HG02885 (cell line): ENCODE data around the gene BTBD2.

Experiments used
- ATAC-seq: cut with Tn5 transposase; IDR thresholded peaks from one replicate; pipeline ENCODE4 v1.9.1; 2021; ENCODE audit warnings: mild to moderate bottlenecking; ENCODE audit not compliant: unreplicated experiment, poor library complexity

BTBD2 gene

GRCh38 chr19:2050991-2051772 lies 35.7 kb upstream of the BTBD2 start, which contains the start of gene MKNK2:
TSS of gene MKNK2 (minus strand) at chr19:2051244. CDS start at chr19:2050851, 393 bp downstream.
- peak; percentile 67 for ATAC-seq

- ATAC-seq: peak; percentile 7
These were observed 35.0 kb upstream of the BTBD2 start for GRCh38 chr19:2050349-2050990.

DNA sequence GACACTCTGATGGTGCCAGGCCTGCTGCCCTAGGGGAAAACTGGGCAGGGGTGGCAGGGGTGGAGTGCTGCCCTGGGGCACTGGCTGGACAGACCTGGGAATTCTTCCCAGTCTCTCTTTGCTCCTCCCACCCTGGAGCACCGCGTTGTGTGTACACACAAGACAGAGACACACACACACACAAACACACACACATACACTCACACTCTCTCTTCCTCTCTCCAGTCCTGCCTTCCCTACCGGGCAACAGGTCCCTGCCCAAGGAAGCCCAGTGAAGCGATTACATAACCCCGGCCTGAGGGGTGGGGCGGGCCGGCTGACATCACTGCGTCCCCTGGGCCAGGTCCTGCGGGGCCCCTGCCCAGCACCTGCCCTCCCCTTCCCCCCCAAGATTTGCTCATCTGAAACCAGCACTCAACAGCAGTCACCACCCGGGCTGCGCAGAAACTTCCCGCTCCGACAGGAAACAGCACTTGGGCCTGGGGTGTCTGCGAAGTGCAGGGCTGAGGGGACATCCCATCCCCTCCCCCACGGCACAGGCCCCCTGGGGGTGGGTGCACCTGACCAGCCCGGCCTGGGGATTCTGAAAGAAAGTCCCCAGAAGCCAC lies 34.3 kb upstream of the BTBD2 start:
- peak; percentile 10 for ATAC-seq

DNA sequence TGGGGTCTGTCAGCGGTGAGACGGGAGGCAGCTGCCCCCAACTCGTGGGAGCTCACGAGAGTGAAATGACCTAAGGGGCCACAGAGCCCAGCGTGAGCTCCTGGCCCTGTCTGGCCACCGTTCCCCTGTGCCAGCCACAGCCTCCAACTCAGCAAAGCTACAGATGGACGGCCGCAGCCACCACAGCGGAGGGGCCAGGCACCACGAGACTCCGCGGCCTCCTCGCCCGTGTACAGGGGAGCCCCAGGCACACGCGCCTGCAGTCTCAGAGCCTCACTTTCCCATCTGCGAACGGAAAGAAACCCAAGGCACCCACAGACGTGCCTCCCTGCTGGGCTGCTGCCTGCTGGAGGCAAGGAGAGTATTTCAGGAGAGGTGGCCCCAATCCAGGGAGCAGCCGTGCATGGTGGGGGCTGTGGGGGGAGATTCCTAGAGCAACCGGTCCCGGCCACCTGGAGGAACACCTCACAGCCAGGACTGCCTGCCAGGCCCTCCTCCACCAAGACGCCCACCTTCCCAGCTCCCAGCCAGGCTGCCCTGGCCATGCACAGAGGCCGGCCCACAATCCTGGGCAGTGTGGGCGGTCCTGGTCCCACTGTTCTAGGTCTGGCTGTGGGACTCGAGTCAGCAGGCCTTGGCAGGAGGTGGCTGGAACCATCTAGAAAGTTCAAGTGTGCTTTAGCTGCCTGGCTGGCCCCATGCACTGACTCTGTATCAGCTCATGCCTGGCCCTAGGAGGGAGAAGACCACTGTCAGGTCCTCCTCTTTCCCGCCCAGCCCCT lies 33.6 kb upstream of the BTBD2 start:
- ATAC-seq: no peak

GRCh38 chr19:2048104-2048958 lies 32.8 kb upstream of the BTBD2 start:
- ATAC-seq: no peak

GRCh38 chr19:2047449-2048103 lies 32.1 kb upstream of the BTBD2 start:
- ATAC-seq: no peak

GRCh38 chr19:2047076-2047448 lies 31.5 kb upstream of the BTBD2 start:
- ATAC-seq: no peak

- no peak for ATAC-seq
These were observed 30.8 kb upstream of the BTBD2 start for GRCh38 chr19:2046046-2046907.

- ATAC-seq: no peak
These were observed 30.1 kb upstream of the BTBD2 start for GRCh38 chr19:2045501-2046045.

GRCh38 chr19:2044709-2045500 lies 29.4 kb upstream of the BTBD2 start:
- no peak for ATAC-seq

DNA sequence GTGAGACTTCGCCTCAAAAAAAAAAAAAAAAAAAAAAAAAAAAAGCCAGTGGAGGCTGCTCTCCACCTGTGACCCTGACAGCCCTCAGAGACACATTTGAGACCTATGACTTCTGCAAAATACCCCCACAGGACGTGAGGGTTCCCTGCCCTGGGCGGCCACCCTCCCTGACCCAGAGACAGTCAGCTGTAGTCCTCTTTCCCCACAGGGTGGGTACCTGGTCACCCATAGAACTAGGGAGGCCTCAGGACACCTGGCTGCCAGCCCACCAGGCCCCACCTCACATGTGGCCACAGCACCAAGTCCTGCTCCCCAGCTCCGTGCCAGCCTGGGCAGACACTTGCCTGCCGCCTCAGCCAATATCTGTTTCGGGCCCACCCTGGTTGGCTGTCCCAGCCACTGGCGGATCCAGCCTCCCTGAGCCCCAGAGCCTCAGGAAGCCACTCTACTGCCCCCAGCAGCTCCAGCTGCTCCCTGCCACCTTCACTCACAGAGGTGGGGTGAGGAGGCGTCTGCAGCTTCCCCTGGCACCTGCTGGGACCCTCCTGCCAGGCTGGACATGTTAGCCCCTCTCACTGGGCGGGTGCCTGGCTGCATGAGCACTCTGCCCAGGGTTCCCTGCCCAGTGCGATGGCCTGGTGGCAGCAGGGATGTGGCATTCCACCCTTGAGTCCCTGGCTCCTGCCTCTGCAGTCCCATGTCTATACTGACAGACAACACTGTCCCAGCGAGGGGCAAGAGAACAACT lies 28.6 kb upstream of the BTBD2 start:
- no peak for ATAC-seq

DNA sequence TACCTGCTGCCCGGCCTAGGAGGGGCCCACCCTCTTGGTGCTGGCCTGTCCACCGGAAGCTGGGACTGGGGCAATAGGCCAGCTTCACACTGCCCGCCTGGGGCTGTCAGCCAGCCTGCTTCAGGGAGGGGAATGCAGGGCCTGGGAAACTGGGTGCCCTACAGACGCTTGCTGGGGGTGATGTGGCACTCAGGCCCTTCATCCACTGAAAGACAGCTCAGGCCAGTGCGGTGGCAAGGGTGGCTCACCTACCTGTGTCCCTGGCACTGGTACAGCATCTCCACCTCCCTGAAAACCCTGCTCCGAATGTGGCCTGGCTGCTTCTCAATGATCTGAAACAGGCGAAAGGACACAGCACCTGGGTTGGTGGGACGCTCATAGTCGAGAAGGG lies 27.7 kb upstream of the BTBD2 start:
- no peak for ATAC-seq

GRCh38 chr19:2042485-2043250 lies 27.2 kb upstream of the BTBD2 start:
- no peak for ATAC-seq

DNA sequence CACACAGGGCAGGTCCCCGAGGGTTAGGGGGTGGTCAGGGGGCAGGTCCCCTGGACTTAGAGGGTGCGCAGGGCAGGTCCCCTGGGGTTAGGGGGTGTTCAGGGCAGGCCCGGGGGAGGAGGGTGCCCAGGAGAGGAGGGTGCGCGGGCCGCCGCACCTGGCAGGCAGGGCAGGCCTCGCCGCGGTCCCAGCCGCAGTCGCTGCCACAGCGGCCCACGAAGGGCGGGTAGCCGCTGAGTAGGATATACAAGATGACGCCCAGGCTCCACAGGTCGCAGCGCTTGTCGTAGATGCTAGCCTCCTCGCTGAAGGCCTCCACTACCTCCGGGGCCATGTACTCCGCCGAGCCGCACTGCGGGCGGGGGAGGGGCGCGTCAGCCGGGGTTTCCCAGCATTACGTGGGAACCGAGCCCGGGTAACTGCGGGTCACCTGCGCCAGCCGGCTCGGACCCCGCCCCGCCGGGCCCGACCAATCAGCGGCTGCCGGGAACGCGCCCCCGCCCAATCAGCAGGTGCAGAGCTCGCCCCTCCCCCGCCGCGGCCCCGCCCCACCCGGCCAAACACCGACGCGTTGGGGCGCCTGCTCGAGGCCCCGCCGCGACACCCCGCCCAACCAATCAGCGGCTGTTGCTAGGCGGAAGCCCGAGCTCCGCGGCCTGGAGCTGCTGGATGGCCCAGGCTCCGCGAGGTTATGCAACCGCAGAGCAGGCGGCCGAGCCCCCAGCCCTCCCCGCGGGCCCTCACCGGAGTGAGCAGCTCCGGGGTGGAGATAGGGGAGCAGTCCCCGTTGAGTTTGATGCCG lies 26.4 kb upstream of the BTBD2 start:
- peak; percentile 78 for ATAC-seq

- no peak for ATAC-seq
These were observed 25.8 kb upstream of the BTBD2 start for GRCh38 chr19:2041433-2041682.
